HCT116 (cell line): ENCODE results near the gene OR2AP1. TPM values are rescaled to one million over a fixed set of nuclear protein-coding genes. Genes with fewer than 3 reads are reported as not detected.
"Not testable (repeated sequence)": the region's sequence is repeated elsewhere in the genome, so short reads cannot be mapped to it uniquely, and the experiment has no call there.

ENCODE experiments used
- ATAC-seq: fragments of 200-7000 bp; cut with Tn5 transposase; 2 replicates; pipeline ENCODE4 v1.9.1; 2020; ENCODE audit warnings: mild to moderate bottlenecking, moderate library complexity
- BruUV-seq: library from RNA; stranded (reverse); fragments of 400-500 nt; replicated peaks from 2 replicates; lab custom pipeline; 2021; lab: Mats Ljungman, UMichigan
- CTCF ChIA-PET: fragments of 300-600 bp; sonication (Branson Sonifier 250); formaldehyde crosslinking; loops from one replicate; lab custom pipeline; 2021; ENCODE audit warnings: antibody characterized with exemption; lab: Charles Lee
- POLR2A ChIA-PET: fragments of 300-600, 350-600 bp; sonication (Branson Sonifier 250); formaldehyde crosslinking; loops from one replicate; lab custom pipeline; 2021; ENCODE audit warnings: antibody characterized with exemption; lab: Charles Lee
- RAD21 ChIA-PET, 2 experiments: fragments of 300-600 bp; sonication (Branson Sonifier 250); formaldehyde crosslinking; loops; one replicate each; lab custom pipeline; 2023; ENCODE audit warnings: low total read pairs in 2 of 2; ENCODE audit not compliant: uncharacterized antibody in 2 of 2, unreplicated experiment in 2 of 2, low non-redundant PET in 1 of 2; lab: Charles Lee
- DNase-seq: peaks from one replicate; pipeline ENCODE4 v3.0.0-alpha.2; 2010; ENCODE audit warnings: low read depth, low spot score
- H2AFZ ChIP-seq: fragments of 200-600 bp; shearing (Covaris generic), sonication (generic); 2 replicates; pipeline ENCODE4 v1.6.1; 2017; ENCODE audit warnings: low read depth, mixed run types, mixed read lengths, antibody characterized with exemption, low read length; ENCODE audit not compliant: poor library complexity, severe bottlenecking
- H3K27ac ChIP-seq: 2 replicates; pipeline ENCODE4 v1.5.1; 2012; ENCODE audit warnings: low read depth, low read length
- H3K27me3 ChIP-seq: fragments of 200-600 bp; sonication (generic); 2 replicates; pipeline ENCODE4 v1.6.1; 2016; ENCODE audit warnings: mixed run types, low read length, mixed read lengths; ENCODE audit not compliant: insufficient read depth
- H3K36me3 ChIP-seq, 2 experiments: fragments of 200-500 bp in 1 of 2; fragments of 200-600 bp in 1 of 2; sonication (Bioruptor generic) in 1 of 2; sonication (generic) in 1 of 2; 2 replicates each; pipeline versions ENCODE4 v1.5.1 to v1.6.1; 2014 to 2016; ENCODE audit warnings: low read length in 2 of 2, inconsistent platforms in 1 of 2, mixed read lengths in 1 of 2, mixed run types in 1 of 2; ENCODE audit not compliant: insufficient read depth in 2 of 2, control insufficient read depth in 1 of 2
- H3K4me1 ChIP-seq, 2 experiments: fragments of 200-600 bp in 1 of 2; sonication (generic) in 1 of 2; 2 replicates each; pipeline versions ENCODE4 v1.5.1 to v1.6.1; 2012 to 2017; ENCODE audit warnings: low read length in 2 of 2, inconsistent platforms in 1 of 2, mild to moderate bottlenecking in 1 of 2, mixed read lengths in 1 of 2, mixed run types in 1 of 2, moderate library complexity in 1 of 2; ENCODE audit not compliant: insufficient read depth in 2 of 2, control insufficient read depth in 1 of 2
- H3K4me2 ChIP-seq: fragments of 200-600 bp; sonication (generic); 2 replicates; pipeline ENCODE4 v1.6.1; 2017; ENCODE audit warnings: mixed run types, low read length, mixed read lengths
- H3K4me3 ChIP-seq, 2 experiments: fragments of 200-600 bp in 1 of 2; sonication (generic) in 1 of 2; replicated peaks in 1 of 2; 2 replicates each; pipeline ENCODE4 v1.5.1; 2011 to 2016; ENCODE audit warnings: low read length in 2 of 2, control low read depth in 1 of 2, low read depth in 1 of 2, mild to moderate bottlenecking in 1 of 2, mixed read lengths in 1 of 2, mixed run types in 1 of 2
- H3K79me2 ChIP-seq: fragments of 200-600 bp; sonication (generic); 2 replicates; pipeline ENCODE4 v1.6.1; 2017; ENCODE audit warnings: mild to moderate bottlenecking, mixed run types, low read length, moderate library complexity, mixed read lengths; ENCODE audit not compliant: insufficient read depth
- H3K9ac ChIP-seq: fragments of 200-600 bp; sonication (generic); 2 replicates; pipeline ENCODE4 v1.6.1; 2016; ENCODE audit warnings: low read length, mixed read lengths
- H3K9me2 ChIP-seq: fragments of 200-600 bp; sonication (generic), shearing (Covaris generic); 2 replicates; pipeline ENCODE4 v1.6.1; 2017; ENCODE audit warnings: mixed run types, mild to moderate bottlenecking, moderate library complexity; ENCODE audit not compliant: insufficient read depth
- H3K9me3 ChIP-seq, 2 experiments: fragments of 200-500 bp in 1 of 2; fragments of 200-600 bp in 1 of 2; sonication (Bioruptor generic) in 1 of 2; sonication (generic) in 1 of 2; 2 replicates each; pipeline ENCODE4 v1.6.1; 2014 to 2017; ENCODE audit warnings: low read length in 2 of 2, mixed read lengths in 2 of 2, inconsistent platforms in 1 of 2, low read depth in 1 of 2, mild to moderate bottlenecking in 1 of 2, mixed run types in 1 of 2, moderate library complexity in 1 of 2; ENCODE audit not compliant: control insufficient read depth in 1 of 2, insufficient read depth in 1 of 2
- H4K20me1 ChIP-seq: fragments of 200-600 bp; sonication (generic), shearing (Covaris generic); 2 replicates; pipeline ENCODE4 v1.6.1; 2017; ENCODE audit warnings: mixed run types, mild to moderate bottlenecking, moderate library complexity; ENCODE audit not compliant: insufficient read depth
- ATF3 ChIP-seq: IDR thresholded peaks from 2 replicates; pipeline ENCODE4 v1.6.1; 2012
- CTCF ChIP-seq, 3 experiments: fragments of 200-600 bp in 1 of 3; sonication (generic) in 1 of 3; IDR thresholded peaks in 2 of 3; conservative IDR thresholded peaks in 1 of 3; 2 replicates each; pipeline ENCODE4 v1.5.1; 2012 to 2017; ENCODE audit warnings: low read depth in 2 of 3, low read length in 2 of 3, antibody characterized with exemption in 1 of 3, borderline replicate concordance in 1 of 3, control low read depth in 1 of 3, mild to moderate bottlenecking in 1 of 3, mixed read lengths in 1 of 3, mixed run types in 1 of 3, moderate library complexity in 1 of 3; ENCODE audit not compliant: insufficient read depth in 1 of 3
- EGR1 ChIP-seq: IDR thresholded peaks from 2 replicates; pipeline ENCODE4 v1.6.1; 2012; ENCODE audit warnings: low read depth
- FOSL1 ChIP-seq: IDR thresholded peaks from 2 replicates; pipeline ENCODE4 v1.6.1; 2012; ENCODE audit warnings: low read depth
- POLR2AphosphoS5 ChIP-seq: IDR thresholded peaks from 2 replicates; pipeline ENCODE4 v1.6.1; 2011; ENCODE audit warnings: mild to moderate bottlenecking, low read depth, low read length, moderate library complexity
- RAD21 ChIP-seq: IDR thresholded peaks from 2 replicates; pipeline ENCODE4 v1.6.1; 2012; ENCODE audit warnings: low read depth, mild to moderate bottlenecking
- SP1 ChIP-seq: IDR thresholded peaks from 2 replicates; pipeline ENCODE4 v1.6.1; 2012; ENCODE audit warnings: low read depth
- SRF ChIP-seq: IDR thresholded peaks from 2 replicates; pipeline ENCODE4 v1.6.1; 2012; ENCODE audit warnings: low read depth
- YY1 ChIP-seq: IDR thresholded peaks from 2 replicates; pipeline ENCODE4 v1.6.1; 2011; ENCODE audit warnings: low read length, low read depth, moderate library complexity, mild to moderate bottlenecking; ENCODE audit not compliant: insufficient replicate concordance; ENCODE audit errors: extremely low read depth
- ZBTB33 ChIP-seq: IDR thresholded peaks from 2 replicates; pipeline ENCODE4 v1.6.1; 2011; ENCODE audit warnings: mild to moderate bottlenecking, low read length, moderate library complexity; ENCODE audit not compliant: insufficient replicate concordance; ENCODE audit errors: extremely low read depth
- ZFX ChIP-seq: fragments of 450-650 bp; IDR thresholded peaks from 2 replicates; pipeline ENCODE4 v1.6.1; 2017
- intact Hi-C: fragments of 100-400 bp; cut with micrococcal nuclease; formaldehyde crosslinking; loops from 2 replicates; pipeline ENCODE4 v1.10.0; 2022
- total RNA-seq: library from RNA; stranded (reverse); gene quantifications from one replicate; pipeline ENCODE4 v1.2.1, GENCODE V29; 2021; ENCODE audit not compliant: unreplicated experiment
- TF ChIP-seq, protein P1 (sequence below): IDR thresholded peaks from 2 replicates; pipeline ENCODE4 v1.6.1; 2012

OR2AP1 gene
- total RNA-seq, 1 experiment from 2014 or later, result not detected

GRCh38 chr12:55570689-55571088, 1.6 kb upstream of the OR2AP1 start:
- H3K27ac ChIP-seq, DNase-seq, POLR2A ChIA-PET, ATAC-seq, H3K79me2 ChIP-seq, H3K9me2 ChIP-seq, BruUV-seq, H4K20me1 ChIP-seq, CTCF ChIA-PET, H3K36me3 ChIP-seq, intact Hi-C loops, H2AFZ ChIP-seq, H3K27me3 ChIP-seq, H3K9ac ChIP-seq, H3K4me2 ChIP-seq, H3K4me1 ChIP-seq, H3K9me3 ChIP-seq, H3K4me3 ChIP-seq: not testable (repeated sequence)
- RAD21 ChIA-PET, result interaction anchor here in 1 of 2 experiments (0.7 kb wide), 1 partner anchor 70 kb away, joined by 3 read pairs; no protein-coding TSS in a partner anchor

- ChIA-PET POLR2A (no interaction called here), RAD21 (no interaction called here), CTCF (no interaction called here)
- ATAC-seq (no peak), DNase-seq (no peak)
- Histone ChIP-seq H3K4me1 (no peaks in the 10 kb centered on the region), H3K9me2 (no peaks in the 10 kb centered on the region), H3K4me2 (no peak overlapping the region), H3K79me2 (no peaks in the 10 kb centered on the region), H3K36me3 (no peaks in the 10 kb centered on the region), H3K27me3 (peaks cover 6% of the 10 kb centered on the region), H3K9ac (no peak overlapping the region), H3K4me3 (no peak overlapping the region), H3K9me3 (no peaks in the 10 kb centered on the region), H2AFZ (no peak overlapping the region), H3K27ac (no peak overlapping the region), H4K20me1 (no peaks in the 10 kb centered on the region)
- intact Hi-C loops, result no loop called here
- no TSS peak for BruUV-seq
- TF ChIP-seq SRF (no peak), ZFX (no peak), SP1 (no peak), POLR2AphosphoS5 (no peak), CTCF (IDR thresholded peaks at IDR 0.05 in 2 of 3, conservative IDR thresholded peaks at IDR 0.05 in 1 of 3; ENCODE audit: borderline replicate concordance in 1 of 3, insufficient read depth in 1 of 3, low read depth in 2 of 3, low read length in 2 of 3) (no peak), ATF3 (no peak), YY1 (no peak), ZBTB33 (no peak), EGR1 (no peak), RAD21 (no peak), FOSL1 (no peak)
- TF ChIP-seq, protein P1, sequence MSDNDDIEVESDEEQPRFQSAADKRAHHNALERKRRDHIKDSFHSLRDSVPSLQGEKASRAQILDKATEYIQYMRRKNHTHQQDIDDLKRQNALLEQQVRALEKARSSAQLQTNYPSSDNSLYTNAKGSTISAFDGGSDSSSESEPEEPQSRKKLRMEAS, result no peak
Observed at GRCh38 chr12:55582066-55582465, 9.8 kb downstream of the OR2AP1 start.
